Measurements from ENCODE around the gene CD6.
A peak's percentile ranks its signal among the peaks of the same experiment; 100 is the strongest.

Gene CD6

GRCh38 chr11:61010466-61011228, 39.2 kb downstream of the CD6 start:
- DNase-seq = no peak

DNA sequence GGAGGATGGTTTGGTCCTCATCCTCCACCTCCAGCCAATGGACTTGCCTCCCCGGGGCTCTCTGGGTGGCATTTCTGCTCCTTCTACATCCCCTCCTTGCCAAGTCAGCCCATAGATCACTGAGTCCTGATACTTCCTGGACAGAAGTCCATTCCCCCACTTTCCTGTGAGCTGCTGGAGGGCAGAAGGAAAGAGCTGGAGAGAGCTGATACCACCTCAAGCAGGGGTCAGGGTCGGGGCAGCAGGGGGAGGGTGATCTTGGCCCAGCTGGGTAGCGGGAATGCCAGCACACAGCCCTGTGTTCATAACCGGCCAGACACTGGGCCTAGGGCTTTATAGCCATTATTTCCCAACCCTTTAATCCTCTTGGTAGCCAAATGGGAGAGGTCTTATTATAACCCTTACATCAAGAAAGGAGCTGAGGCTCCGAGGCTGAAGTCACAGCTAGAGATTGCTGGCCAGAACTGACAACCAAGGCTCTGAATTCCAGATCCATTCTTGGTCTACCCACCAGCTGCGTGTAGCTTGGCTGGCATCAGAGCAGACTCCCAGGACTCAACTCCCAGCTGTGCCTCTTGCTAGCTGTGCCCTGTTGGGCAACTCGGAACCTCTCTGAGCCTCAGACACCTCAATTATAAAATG, 39.9 kb downstream of the CD6 start:
- no peak for DNase-seq

DNA sequence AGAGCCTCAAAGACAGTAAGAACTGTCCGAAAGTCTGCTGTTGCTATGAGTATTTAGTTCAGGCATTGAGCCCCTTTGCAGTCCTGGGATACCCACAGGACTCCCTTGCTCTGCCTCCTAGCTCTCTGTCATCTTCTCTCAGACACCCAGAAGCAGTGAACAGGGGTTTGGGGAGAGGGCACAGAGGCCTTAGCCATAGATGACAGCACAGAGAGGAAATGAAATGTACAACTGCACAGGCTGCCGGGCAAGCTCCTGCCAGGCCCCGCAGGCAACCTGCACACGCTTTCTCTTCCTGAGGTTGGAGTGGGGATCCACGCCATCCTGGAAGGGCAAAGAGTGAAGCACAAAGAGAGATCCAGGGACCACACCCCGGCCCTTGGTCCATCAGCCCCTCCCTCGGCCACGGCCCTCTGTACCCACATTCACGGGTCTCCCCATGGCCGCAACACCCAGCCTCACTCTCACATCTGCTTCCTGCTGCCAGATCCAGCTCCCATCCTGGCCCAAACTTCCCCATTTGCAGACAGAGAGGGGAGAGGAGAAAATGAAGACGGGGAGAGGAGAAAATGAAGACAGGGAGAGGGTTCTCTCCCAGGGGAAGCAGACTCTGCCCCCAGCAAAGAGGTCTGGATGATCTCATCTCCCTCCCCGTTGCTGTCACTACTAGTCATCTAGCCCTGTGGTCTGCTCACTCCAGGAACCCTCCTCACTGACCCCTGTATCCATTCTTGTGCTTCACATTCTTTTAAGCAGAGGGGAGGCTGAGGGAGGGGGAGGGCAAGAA, 40.7 kb downstream of the CD6 start:
- DNase-seq = no peak

DNA sequence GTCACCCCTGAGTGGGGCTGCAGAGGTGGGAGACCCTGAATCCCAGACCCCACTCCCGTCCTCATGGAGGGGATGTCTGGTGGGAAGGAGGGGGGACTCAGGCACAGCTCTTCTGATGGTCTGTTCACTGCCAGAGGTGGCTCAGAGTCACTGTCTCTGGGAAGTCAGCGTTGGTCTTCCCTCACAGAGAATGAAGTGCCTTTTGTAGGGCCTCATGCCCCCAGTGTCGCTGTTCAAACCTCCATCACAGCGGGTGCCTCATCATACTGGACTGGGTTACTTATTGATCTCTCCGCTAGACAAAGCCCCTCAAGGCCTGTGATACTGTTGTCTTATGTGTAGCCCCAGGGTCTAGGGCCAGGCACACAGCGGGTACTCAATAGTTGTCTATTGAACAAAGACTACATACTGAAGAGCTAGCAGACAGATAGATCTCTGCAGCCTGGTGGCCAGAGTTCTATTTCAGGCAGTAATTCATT, 41.3 kb downstream of the CD6 start:
- no peak for DNase-seq

- DNase-seq = no peak
Measured at GRCh38 chr11:61018059-61018458, 46.6 kb downstream of the CD6 start.

GRCh38 chr11:61019037-61019831, 47.8 kb downstream of the CD6 start:
- DNase-seq = no peak

DNA sequence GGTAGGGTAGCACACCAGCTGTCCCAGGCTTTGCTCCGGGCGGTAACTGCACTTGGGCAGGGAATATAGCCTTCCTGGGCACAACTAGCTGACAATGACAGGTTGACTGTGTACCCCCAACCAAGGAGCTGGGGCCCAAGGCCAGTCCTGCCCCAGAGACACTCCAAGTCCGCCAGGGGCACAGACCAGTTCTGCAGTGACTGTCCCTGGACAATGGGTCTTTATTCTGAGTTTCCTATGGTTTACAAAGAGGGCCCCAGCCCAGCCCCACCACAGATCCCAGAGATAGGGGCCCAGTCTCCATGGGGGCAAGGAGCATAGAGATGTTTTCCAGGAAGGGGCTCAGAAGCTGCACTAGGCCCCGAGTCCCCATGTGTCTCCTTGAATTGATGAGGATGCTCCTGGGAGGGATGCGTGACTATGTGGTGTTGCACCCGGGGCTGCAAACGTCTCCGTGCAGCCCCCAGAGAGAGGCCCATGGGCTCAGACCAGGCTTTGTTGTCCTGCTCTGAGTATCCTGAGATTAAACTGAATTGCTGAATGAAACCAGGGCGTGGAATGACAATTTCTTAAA, 48.4 kb downstream of the CD6 start:
- no peak for DNase-seq

GRCh38 chr11:61020551-61021235, 49.2 kb downstream of the CD6 start:
- DNase-seq = no peak

- peak; percentile 75 to 94 (median 92) for DNase-seq
Measured at GRCh38 chr11:61021661-61022212, 50.3 kb downstream of the CD6 start.

DNA sequence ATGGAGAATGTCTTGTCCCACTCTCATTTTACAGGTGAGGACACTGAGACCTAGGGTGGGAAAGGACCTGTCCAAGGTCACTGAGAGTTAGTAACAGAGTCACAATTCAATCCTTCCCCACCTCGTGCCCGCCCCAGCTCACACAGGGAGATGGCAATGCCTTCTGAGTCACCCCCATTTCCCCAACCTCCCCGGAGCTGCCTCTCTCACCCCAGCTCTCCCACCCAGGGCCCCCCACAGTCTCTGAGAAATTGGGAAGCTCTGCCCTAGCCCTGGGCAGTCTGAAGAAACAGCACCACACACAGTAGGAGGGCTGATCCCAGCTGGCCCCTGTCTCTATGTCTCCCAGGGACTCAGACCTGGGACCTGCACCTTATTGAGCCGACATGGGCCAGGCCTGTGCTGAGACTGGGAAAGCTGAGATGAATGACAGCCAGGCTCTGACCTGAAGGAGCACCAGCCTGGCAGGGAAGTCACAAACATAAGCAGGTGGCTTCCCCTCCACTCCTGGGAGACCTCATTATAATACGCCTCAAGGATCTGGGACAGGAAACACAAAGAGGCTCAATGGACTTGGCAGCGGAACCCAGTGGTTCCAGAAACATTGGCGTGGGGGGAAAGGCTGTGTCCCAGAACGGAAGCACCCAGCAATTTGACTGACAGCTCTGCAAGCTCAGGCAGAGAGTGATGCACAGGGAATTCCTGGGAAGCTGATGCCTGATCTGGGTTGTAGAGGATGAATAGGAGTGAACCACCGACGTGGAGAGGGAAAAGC, 51.0 kb downstream of the CD6 start:
- peak in 1 of 5 experiments; percentile 33 for DNase-seq

GRCh38 chr11:61023086-61023965, 51.8 kb downstream of the CD6 start:
- DNase-seq = peak in 4 of 5 experiments; percentile 35 to 92 (median 59)

GRCh38 chr11:61023966-61024295, 52.5 kb downstream of the CD6 start:
- no peak for DNase-seq

DNA sequence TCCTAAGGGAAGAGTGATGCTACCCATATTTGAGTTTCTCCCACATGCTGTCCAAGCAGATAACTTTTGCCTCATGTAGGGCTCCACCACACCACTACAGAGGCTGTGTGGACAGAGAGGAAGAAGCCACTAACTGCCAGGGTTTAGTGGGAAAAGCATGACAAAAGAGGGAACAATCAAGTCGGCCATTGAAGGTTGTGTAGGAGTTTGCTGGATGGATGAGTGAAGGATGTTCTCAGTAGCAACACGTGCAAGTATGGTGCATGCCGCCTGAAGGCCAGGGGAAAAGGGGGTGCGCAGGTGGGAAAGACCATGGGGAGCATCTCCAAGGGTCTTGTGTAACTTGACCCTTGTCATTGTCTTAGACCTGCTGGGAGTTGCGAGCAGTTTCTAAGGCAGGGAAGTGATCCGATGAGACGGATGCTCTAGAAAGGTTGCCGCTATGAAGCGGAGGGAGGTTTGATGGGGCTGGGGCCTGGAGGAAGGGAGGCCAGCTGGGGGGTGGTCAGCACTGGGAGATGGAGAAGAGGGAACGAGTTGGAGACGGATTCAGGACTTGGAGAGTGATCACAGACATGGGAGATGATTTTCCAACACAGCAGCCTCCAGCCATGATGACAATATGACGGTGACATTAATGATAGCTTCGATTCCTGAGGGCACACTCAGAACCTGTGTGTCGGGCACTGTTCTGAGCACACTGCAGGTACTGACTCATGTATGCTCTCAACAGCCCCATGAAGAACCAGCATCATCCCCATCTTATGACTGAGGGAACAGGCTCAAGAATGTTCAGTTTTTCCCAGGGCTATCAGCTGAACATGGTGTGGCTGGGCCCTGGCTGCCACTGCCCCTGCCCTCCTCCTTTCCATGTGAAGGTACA, 53.7 kb downstream of the CD6 start:
- no peak for DNase-seq

- DNase-seq = no peak
Measured at GRCh38 chr11:61025821-61026120, 54.3 kb downstream of the CD6 start.

DNA sequence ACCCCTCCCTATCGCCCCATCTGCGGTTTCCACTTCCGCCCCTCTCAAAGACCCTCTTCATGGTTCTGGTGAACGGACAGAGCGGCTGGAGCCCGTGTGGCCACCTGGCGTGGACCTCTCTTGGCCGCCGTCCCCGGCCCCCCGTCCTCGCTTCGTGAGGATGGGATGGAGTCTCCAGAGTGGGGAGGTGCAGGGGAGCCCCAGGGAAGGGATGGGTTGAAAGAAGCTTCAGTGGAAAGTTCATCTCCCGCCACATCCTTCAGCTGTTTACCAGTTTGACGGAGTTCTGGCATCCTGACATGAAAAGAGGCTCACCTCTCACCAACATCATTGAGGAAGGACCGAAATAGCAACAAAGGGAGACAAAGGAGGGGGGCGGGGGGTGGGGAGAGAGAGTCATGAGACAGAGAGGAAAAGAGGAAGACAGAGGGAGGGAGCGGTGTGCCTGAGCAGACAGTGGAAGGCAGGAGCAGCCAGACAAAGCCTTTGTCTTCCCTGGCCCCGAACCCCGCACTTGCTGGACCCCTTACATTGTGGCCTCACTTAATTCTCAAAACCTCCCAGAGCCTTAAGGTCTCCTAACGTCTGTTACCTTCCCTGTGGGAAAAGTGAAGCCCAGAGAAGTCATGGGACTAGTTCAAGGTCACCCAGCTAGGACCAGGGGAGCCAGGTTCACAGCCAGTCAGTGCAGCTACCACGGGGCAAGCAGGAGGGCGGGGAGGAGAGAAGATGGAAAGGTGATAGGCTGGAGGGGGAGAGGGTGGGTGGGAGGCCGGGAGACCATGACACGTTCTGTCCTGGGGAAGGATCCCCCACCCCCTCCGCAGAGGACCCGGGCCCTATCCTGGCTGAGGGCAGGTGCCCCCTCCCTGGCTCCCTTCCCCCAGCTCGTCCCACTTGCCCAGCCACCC, 54.9 kb downstream of the CD6 start:
- DNase-seq = peak in 3 of 5 experiments; percentile 51 to 87 (median 74)

DNA sequence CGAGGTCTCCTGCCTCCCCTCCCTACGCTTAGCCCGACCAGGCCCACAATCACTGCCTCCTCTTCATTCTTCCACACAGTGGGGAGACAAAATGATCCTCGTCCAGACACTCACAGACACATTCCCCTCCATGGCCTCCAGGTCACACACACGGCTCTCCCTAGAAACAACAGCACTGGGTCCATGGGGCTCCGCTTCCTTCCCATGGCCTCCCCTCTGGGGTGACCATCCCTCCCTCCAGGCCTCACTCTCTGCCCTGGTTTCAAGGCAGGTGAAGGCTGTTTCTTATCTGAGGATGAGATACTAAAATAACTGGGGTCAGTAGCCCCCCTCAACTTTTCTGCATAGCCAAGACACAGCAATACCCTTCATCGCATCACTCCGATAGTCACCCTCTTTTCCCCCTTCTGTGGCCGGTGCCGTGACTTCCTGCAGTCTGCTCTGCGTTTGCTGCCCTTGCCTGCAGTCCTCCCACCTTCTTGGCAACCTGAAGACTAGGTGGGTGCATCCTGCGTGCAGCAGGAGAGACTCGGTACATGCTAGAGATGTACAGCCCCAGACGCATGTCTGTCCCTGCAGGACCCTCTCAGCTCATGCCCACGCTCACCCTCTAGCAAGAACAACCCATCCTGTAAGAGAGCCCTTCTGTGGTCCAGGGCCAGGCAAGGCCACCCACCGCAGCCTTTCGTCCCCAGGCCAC, 55.8 kb downstream of the CD6 start:
- peak in 1 of 5 experiments; percentile 75 for DNase-seq
